Measurements from ENCODE around the gene MAP1B.
"Not testable (repeated sequence)": the region's sequence is repeated elsewhere in the genome, so short reads cannot be mapped to it uniquely, and the experiment has no call there.

MAP1B gene

GRCh38 chr5:72167804-72168203, 60.5 kb downstream of the MAP1B start:
- no peaks in the 10 kb centered on the region for H3K9me3 ChIP-seq (ENCODE audit: control insufficient read depth in 2 of 2, low read length in 2 of 2)
- H3K4me3 ChIP-seq (ENCODE audit: low read length in 2 of 2): no peak overlapping the region
- H3K36me3 ChIP-seq (ENCODE audit: control insufficient read depth in 2 of 2, insufficient read depth in 2 of 2, low read length in 2 of 2): no peaks in the 10 kb centered on the region
- H3K27ac ChIP-seq (ENCODE audit: low read depth in 2 of 2, low read length in 2 of 2): no peak overlapping the region
- no peaks in the 10 kb centered on the region for H3K27me3 ChIP-seq (ENCODE audit: control insufficient read depth in 2 of 2, insufficient read depth in 2 of 2, low read length in 2 of 2)
- H3K9ac ChIP-seq (ENCODE audit: low read depth in 1 of 2, low read length in 2 of 2): no peak overlapping the region
- no peaks in the 10 kb centered on the region for H3K4me1 ChIP-seq (ENCODE audit: control insufficient read depth in 2 of 2, insufficient read depth in 2 of 2, low read length in 2 of 2)

- H3K36me3 ChIP-seq (ENCODE audit: control insufficient read depth in 2 of 2, insufficient read depth in 2 of 2, low read length in 2 of 2): no peaks in the 10 kb centered on the region
- no peaks in the 10 kb centered on the region for H3K4me1 ChIP-seq (ENCODE audit: control insufficient read depth in 2 of 2, insufficient read depth in 2 of 2, low read length in 2 of 2)
- no peak overlapping the region for H3K27ac ChIP-seq (ENCODE audit: low read depth in 2 of 2, low read length in 2 of 2)
- no peak overlapping the region for H3K4me3 ChIP-seq (ENCODE audit: low read length in 2 of 2)
- H3K27me3 ChIP-seq (ENCODE audit: control insufficient read depth in 2 of 2, insufficient read depth in 2 of 2, low read length in 2 of 2): no peaks in the 10 kb centered on the region
- no peak overlapping the region for H3K9ac ChIP-seq (ENCODE audit: low read depth in 1 of 2, low read length in 2 of 2)
- H3K9me3 ChIP-seq (ENCODE audit: control insufficient read depth in 2 of 2, low read length in 2 of 2): no peaks in the 10 kb centered on the region
Measured at GRCh38 chr5:72170101-72170500, 62.8 kb downstream of the MAP1B start.

DNA sequence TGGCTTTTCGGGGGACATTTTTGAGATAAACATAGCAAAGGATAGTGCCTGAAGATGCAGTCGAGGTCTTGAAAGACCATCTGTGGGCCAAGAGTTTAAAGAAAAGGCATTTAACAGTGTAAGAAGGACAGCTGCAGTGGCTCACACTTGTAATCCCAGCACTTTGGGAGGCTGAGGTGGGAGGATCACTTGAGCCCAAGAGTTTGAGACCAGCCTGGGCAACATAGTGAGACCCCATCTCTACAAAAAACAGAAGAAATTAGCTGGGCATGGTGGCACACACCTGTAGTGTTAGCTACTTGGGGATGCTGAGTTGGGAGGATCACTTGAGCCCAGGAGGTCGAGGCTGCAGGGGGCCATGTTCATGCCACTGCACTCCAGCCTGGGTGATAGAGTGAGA, 63.9 kb downstream of the MAP1B start:
- H3K4me1 ChIP-seq (ENCODE audit: control insufficient read depth in 2 of 2, insufficient read depth in 2 of 2, low read length in 2 of 2); H3K9ac ChIP-seq (ENCODE audit: low read depth in 1 of 2, low read length in 2 of 2); H3K4me3 ChIP-seq (ENCODE audit: low read length in 2 of 2); H3K36me3 ChIP-seq (ENCODE audit: control insufficient read depth in 2 of 2, insufficient read depth in 2 of 2, low read length in 2 of 2); H3K9me3 ChIP-seq (ENCODE audit: control insufficient read depth in 2 of 2, low read length in 2 of 2); H3K27me3 ChIP-seq (ENCODE audit: control insufficient read depth in 2 of 2, insufficient read depth in 2 of 2, low read length in 2 of 2); H3K27ac ChIP-seq (ENCODE audit: low read depth in 2 of 2, low read length in 2 of 2): not testable (repeated sequence)

DNA sequence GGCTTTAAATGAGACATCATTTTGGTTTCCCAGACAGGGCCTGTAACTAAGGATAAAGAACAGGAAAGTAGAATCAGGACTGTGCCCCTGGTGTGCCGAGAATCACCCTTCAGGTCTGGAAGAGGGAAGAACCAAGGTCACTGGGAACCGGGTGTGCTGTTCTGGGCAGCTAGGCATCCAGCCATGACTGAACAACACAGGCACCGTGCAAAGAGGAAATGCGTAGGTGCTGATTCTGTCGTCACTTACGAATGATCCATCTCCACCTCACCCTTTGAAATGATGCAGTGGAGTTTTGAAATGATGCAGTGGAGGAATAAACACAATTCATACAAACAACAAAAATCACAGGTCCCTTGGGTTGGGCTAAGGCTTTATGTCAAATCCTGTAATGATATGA, 64.4 kb downstream of the MAP1B start:
- no peaks in the 10 kb centered on the region for H3K27me3 ChIP-seq (ENCODE audit: control insufficient read depth in 2 of 2, insufficient read depth in 2 of 2, low read length in 2 of 2)

DNA sequence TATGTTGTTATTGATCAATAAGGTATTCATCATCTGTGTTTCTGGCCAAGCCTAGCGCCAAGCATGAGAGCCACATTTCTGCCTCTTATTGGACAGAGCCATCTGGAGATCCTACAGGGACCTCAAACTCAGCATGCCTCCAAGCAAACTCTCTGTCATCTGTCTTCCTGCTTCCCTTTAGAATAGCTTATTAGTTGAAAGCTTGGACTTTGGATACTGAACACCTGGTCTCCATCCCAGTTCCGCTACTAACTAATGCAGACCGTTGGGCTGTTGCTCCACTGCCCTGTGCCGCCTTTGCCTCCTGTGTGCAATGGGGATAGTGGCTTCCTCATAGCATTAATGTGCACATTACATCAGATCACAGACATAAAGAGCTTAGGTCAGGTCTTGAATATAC, 65.5 kb downstream of the MAP1B start:
- Histone ChIP-seq H3K9ac (ENCODE audit: low read depth in 1 of 2, low read length in 2 of 2) (no peak overlapping the region), H3K27ac (ENCODE audit: low read depth in 2 of 2, low read length in 2 of 2) (no peak overlapping the region), H3K4me3 (ENCODE audit: low read length in 2 of 2) (no peak overlapping the region), H3K36me3 (ENCODE audit: control insufficient read depth in 2 of 2, insufficient read depth in 2 of 2, low read length in 2 of 2) (no peaks in the 10 kb centered on the region), H3K27me3 (ENCODE audit: control insufficient read depth in 2 of 2, insufficient read depth in 2 of 2, low read length in 2 of 2) (no peaks in the 10 kb centered on the region), H3K9me3 (ENCODE audit: control insufficient read depth in 2 of 2, low read length in 2 of 2) (no peaks in the 10 kb centered on the region), H3K4me1 (ENCODE audit: control insufficient read depth in 2 of 2, insufficient read depth in 2 of 2, low read length in 2 of 2) (no peaks in the 10 kb centered on the region)

More for the DNA sequence above, 64.4 kb downstream of the MAP1B start:
- Histone ChIP-seq H3K36me3 (ENCODE audit: control insufficient read depth in 2 of 2, insufficient read depth in 2 of 2, low read length in 2 of 2) (no peaks in the 10 kb centered on the region), H3K4me1 (ENCODE audit: control insufficient read depth in 2 of 2, insufficient read depth in 2 of 2, low read length in 2 of 2) (no peaks in the 10 kb centered on the region), H3K27ac (ENCODE audit: low read depth in 2 of 2, low read length in 2 of 2) (no peak overlapping the region), H3K9ac (ENCODE audit: low read depth in 1 of 2, low read length in 2 of 2) (no peak overlapping the region), H3K4me3 (ENCODE audit: low read length in 2 of 2) (no peak overlapping the region), H3K9me3 (ENCODE audit: control insufficient read depth in 2 of 2, low read length in 2 of 2) (no peaks in the 10 kb centered on the region)

DNA sequence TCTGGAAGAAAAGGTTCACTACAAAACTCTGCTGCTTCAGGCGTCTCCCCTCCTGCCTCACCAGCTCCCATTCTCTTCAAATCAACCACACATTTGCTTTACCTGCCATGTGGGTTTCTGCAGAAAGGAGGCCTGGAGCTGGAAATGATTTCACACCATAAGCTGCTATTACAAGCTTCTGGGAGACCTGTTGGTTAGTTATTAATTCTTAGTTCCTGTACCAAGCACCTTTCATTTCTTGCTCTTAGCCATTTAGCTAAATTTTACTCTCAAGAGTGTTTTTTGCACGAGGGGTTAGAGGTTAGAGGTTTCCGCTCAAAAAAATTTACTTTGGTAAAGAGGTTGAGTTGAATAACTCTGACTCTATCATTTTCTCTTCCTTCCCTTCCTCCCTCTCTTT, 70.3 kb downstream of the MAP1B start:
- no peaks in the 10 kb centered on the region for H3K9me3 ChIP-seq (ENCODE audit: control insufficient read depth in 2 of 2, low read length in 2 of 2)
- H3K36me3 ChIP-seq (ENCODE audit: control insufficient read depth in 2 of 2, insufficient read depth in 2 of 2, low read length in 2 of 2): no peaks in the 10 kb centered on the region
- peaks cover 0 to 3% of the 10 kb centered on the region in 2 donors for H3K27me3 ChIP-seq (ENCODE audit: control insufficient read depth in 2 of 2, insufficient read depth in 2 of 2, low read length in 2 of 2)
- no peak overlapping the region for H3K4me3 ChIP-seq (ENCODE audit: low read length in 2 of 2)
- no peaks in the 10 kb centered on the region for H3K4me1 ChIP-seq (ENCODE audit: control insufficient read depth in 2 of 2, insufficient read depth in 2 of 2, low read length in 2 of 2)
- H3K9ac ChIP-seq (ENCODE audit: low read depth in 1 of 2, low read length in 2 of 2): no peak overlapping the region
- no peak overlapping the region for H3K27ac ChIP-seq (ENCODE audit: low read depth in 2 of 2, low read length in 2 of 2)

- no peaks in the 10 kb centered on the region for H3K4me1 ChIP-seq (ENCODE audit: control insufficient read depth in 2 of 2, insufficient read depth in 2 of 2, low read length in 2 of 2)
- no peaks in the 10 kb centered on the region for H3K36me3 ChIP-seq (ENCODE audit: control insufficient read depth in 2 of 2, insufficient read depth in 2 of 2, low read length in 2 of 2)
- peak overlapping the region in 1 of 2 donors; percentile 9 for H3K27ac ChIP-seq (ENCODE audit: low read depth in 2 of 2, low read length in 2 of 2)
- H3K4me3 ChIP-seq (ENCODE audit: low read length in 2 of 2): no peak overlapping the region
- H3K9me3 ChIP-seq (ENCODE audit: control insufficient read depth in 2 of 2, low read length in 2 of 2): no peaks in the 10 kb centered on the region
- no peak overlapping the region for H3K9ac ChIP-seq (ENCODE audit: low read depth in 1 of 2, low read length in 2 of 2)
- H3K27me3 ChIP-seq (ENCODE audit: control insufficient read depth in 2 of 2, insufficient read depth in 2 of 2, low read length in 2 of 2): peaks cover 0 to 3% of the 10 kb centered on the region in 2 donors
Measured at GRCh38 chr5:72179028-72179815, 71.9 kb downstream of the MAP1B start.

DNA sequence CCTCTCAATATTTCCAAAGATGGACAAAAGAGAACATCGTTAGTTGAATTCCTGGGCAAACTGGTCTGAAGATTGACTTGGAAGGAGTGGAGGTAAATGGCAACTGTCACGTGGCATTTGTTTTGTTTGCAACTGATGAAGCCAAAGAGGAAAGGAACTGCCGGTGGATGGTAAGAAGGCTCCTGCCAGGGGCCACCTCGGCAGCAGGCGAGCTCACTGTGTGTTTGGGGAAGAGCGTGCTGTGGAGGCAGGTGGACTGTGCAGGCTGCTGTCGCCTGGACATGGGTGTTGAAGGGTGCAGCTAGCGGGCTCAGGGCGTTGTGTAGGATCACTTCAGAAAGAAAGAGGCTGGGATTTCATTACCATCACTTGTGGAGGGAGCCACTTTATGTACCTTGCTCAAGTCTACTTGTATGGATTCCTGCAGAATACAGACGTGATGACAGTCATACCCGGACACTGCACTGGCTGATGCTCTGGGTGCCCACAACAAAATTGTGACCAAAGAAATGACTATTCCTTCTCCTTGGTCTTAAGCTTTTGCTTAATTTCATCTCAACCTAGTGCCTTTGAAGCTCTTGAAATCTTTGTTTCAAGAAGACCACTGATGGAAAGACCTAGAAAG, 72.7 kb downstream of the MAP1B start:
- Histone ChIP-seq H3K4me1 (ENCODE audit: control insufficient read depth in 2 of 2, insufficient read depth in 2 of 2, low read length in 2 of 2) (no peaks in the 10 kb centered on the region), H3K27ac (ENCODE audit: low read depth in 2 of 2, low read length in 2 of 2) (peak overlapping the region in 1 of 2 donors; percentile 9), H3K27me3 (ENCODE audit: control insufficient read depth in 2 of 2, insufficient read depth in 2 of 2, low read length in 2 of 2) (peaks cover 0 to 3% of the 10 kb centered on the region in 2 donors), H3K9ac (ENCODE audit: low read depth in 1 of 2, low read length in 2 of 2) (no peak overlapping the region), H3K4me3 (ENCODE audit: low read length in 2 of 2) (no peak overlapping the region), H3K36me3 (ENCODE audit: control insufficient read depth in 2 of 2, insufficient read depth in 2 of 2, low read length in 2 of 2) (no peaks in the 10 kb centered on the region), H3K9me3 (ENCODE audit: control insufficient read depth in 2 of 2, low read length in 2 of 2) (no peaks in the 10 kb centered on the region)

- Histone ChIP-seq H3K4me1 (ENCODE audit: control insufficient read depth in 2 of 2, insufficient read depth in 2 of 2, low read length in 2 of 2) (no peaks in the 10 kb centered on the region), H3K9ac (ENCODE audit: low read depth in 1 of 2, low read length in 2 of 2) (no peak overlapping the region), H3K9me3 (ENCODE audit: control insufficient read depth in 2 of 2, low read length in 2 of 2) (no peaks in the 10 kb centered on the region), H3K27ac (ENCODE audit: low read depth in 2 of 2, low read length in 2 of 2) (no peak overlapping the region), H3K36me3 (ENCODE audit: control insufficient read depth in 2 of 2, insufficient read depth in 2 of 2, low read length in 2 of 2) (no peaks in the 10 kb centered on the region), H3K4me3 (ENCODE audit: low read length in 2 of 2) (no peak overlapping the region), H3K27me3 (ENCODE audit: control insufficient read depth in 2 of 2, insufficient read depth in 2 of 2, low read length in 2 of 2) (peaks cover 0 to 3% of the 10 kb centered on the region in 2 donors)
Measured at GRCh38 chr5:72180925-72181324, 73.7 kb downstream of the MAP1B start.

GRCh38 chr5:72182686-72183085, 75.4 kb downstream of the MAP1B start:
- Histone ChIP-seq H3K36me3 (ENCODE audit: control insufficient read depth in 2 of 2, insufficient read depth in 2 of 2, low read length in 2 of 2) (no peaks in the 10 kb centered on the region), H3K9me3 (ENCODE audit: control insufficient read depth in 2 of 2, low read length in 2 of 2) (no peaks in the 10 kb centered on the region), H3K4me3 (ENCODE audit: low read length in 2 of 2) (no peak overlapping the region), H3K27me3 (ENCODE audit: control insufficient read depth in 2 of 2, insufficient read depth in 2 of 2, low read length in 2 of 2) (peaks cover 0 to 3% of the 10 kb centered on the region in 2 donors), H3K27ac (ENCODE audit: low read depth in 2 of 2, low read length in 2 of 2) (no peak overlapping the region), H3K4me1 (ENCODE audit: control insufficient read depth in 2 of 2, insufficient read depth in 2 of 2, low read length in 2 of 2) (no peaks in the 10 kb centered on the region), H3K9ac (ENCODE audit: low read depth in 1 of 2, low read length in 2 of 2) (no peak overlapping the region)

All from mucosa of rectum (tissue), 2 donors.